ENCODE results near the gene CENPP.

DNA sequence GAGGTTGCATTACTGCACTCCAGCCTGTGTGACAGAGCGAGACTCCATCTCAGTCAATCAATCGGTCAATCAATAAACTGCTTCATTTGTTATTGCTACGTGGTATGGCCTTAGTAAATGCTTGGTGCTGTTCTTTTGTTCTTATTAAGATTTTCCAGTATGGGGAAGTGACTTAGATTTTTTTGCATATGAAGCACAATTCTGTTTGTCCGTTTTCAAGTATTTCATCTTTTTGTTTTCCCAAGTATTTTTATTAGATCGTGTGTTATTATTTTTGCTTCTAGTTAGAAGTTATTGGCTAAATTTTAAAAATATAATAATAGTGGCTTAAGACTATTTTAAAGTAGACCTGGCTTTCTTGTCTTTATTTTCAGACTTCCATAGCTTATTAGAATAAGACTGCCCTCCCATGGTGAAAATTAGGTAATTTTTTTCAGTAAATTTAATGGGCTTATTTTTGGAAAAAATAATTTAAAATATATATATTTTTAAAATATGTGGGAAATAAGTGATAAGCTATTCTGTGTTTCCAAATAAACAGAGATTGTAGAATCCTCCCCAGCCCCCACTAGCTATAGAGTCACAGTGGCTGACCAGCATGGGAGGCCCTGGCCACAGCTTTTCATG is 113.3 kb downstream of the CENPP start:
- TF ChIP-seq POLR2AphosphoS5 (IDR thresholded peaks at IDR 0.05; ENCODE audit: low read depth, low read length) (no peak), TAF1 (IDR thresholded peaks at IDR 0.05; ENCODE audit: low read depth, low read length) (no peak), POLR2A (IDR thresholded peaks at IDR 0.05; ENCODE audit: low read depth, low read length) (no peak), POU2F2 (IDR thresholded peaks at IDR 0.05; ENCODE audit: low read depth, low read length) (no peak)
